ENCODE data around the gene LRIF1.
"Not testable (repeated sequence)": the region's sequence is repeated elsewhere in the genome, so short reads cannot be mapped to it uniquely, and the experiment has no call there.

Gene LRIF1

DNA sequence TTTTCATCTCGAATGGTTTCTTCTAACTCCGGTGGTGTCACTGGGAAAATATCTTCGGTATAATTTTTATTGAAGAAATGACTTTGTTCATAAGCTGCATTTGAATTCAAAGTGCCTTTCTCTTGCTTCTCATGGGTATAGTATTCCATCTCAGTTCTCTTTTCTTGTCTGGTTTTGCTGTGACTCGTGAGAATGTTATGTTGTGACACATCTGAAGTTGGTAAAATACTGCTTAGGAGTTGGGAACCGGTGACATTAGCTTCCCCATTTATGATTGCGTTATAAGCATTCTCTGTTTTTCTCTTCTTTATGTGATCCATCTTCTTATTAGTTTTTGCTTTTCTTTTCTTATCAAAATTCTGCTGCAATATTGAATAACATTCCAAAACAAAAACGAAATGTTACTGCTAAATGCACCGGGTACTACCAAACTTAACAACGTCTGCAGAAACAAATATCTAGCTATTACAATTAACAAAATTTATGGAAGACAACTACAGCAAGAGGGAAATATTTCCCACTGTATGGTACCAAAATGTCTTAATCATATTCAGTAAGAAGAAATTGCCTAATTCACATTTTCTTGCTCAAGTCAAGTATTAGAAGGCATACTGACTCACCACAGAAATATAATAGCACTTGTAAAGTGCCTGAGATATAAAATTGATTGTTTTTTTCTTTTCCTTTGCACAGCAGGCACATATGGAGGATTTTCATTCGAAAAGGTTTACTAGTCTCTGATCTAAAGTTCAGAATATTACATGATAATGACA, 15.5 kb downstream of the LRIF1 start:
- no peak for DNase-seq (ENCODE audit: low read depth)

DNA sequence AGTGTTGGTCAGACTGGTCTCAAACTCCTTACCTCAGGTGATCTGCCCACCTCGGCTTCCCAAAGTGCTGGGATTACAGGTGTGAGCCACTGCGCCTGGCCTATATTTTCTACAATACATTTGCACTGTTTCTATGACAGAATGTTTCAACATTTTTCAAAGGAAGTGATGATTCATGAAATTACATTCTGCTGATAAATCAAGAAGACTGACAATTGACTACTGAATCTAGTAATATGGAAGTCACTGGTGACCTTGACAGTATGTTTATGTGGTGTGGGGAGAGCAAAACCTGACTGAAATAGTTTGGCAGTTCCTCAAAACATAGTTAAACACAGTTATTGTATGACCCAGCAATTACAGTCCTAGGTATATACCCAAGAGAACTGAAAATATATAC, 18.1 kb downstream of the LRIF1 start:
- no peak for DNase-seq (ENCODE audit: low read depth)

DNA sequence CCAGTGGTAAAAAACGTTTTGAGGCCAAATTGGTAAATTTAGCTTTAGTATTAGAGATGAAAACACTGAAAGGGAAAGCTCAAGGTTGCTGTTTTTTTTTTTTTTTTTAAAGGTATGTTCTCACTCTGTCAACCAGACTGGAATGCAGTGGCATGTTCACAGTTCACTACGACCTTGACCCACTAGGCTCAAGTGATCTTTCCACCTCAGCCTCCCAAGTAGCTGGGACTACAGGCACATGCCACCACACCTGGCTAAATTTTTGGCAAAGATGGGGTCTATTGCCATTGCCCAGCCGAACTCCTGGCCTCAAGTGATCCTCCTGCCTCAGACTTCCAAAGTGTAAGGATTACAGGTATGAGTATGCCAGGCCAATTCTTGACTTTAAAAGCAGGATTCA, 18.9 kb downstream of the LRIF1 start:
- DNase-seq (ENCODE audit: low read depth): no peak

DNA sequence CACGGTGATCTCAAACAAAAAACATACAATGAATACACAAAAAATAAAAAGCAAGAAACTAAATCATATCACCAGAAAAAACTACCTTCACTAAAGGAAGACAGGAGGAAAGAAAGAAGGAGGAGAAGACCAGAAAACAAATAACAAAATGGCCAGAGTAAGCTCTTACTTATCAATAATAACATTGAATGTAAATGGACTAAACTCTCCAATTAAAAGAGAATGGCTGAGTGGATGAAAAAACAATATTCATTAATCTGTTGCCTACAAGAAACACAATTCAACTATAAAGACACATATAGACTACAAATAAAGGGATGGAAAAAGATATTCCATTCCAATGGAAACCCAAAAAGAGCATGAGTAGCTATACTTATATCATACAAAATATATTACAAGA, 27.2 kb downstream of the LRIF1 start:
- no peak for DNase-seq (ENCODE audit: low read depth)

DNA sequence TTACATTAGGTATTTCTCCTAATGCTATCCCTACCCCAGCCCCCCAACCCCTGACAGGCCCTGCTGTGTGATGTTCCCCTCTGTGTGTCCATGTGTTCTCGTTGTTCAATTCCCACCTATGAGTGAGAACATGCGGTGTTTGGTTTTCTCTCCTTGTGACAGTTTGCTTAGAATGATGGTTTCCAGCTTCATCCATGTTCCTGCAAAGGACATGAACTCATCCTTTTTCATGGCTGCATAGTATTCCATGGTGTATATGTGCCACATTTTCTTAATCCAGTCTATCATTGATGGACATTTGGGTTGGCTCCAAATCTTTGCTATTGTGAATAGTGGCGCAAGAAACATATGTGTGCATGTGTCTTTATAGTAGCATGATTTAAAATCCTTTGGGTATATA, 32.6 kb downstream of the LRIF1 start:
- not testable (repeated sequence) for DNase-seq (ENCODE audit: low read depth)

DNA sequence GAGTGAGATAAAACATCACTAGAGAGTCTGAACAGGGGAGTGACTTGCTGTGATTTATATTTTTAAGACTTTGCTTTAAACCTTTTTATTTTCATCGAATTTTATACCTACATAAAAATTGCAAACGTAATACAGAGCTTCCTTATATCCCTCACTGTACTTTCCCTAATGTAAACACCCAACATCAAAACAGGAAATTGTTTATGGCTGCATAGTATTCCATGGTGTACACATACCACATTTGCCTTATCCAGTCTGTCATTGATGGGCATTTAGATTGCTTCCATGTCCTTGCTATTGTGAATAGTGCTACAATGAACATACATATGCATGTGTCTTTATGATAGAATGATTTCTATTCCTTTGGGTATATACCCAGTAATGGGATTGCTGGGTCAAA, 34.8 kb downstream of the LRIF1 start:
- no peak for DNase-seq (ENCODE audit: low read depth)

DNA sequence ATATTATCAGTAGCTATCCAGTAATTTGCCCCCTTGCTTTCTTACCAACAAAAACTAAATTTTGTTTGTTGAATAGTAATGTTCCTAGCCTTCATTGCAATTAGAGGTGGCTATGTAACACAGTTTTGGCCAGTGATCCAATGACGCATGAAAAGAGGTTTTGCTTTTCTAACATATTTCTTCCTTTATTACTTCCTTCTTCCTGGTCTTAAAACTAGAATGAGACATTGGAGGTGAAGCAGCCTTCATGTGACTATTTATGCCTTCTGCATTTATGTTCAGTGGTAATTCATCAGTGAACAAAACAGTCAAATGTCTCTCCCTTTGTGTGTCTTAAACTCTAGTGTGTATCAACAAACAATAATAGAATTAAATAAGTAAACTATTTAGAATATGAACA, 35.5 kb downstream of the LRIF1 start:
- no peak for DNase-seq (ENCODE audit: low read depth)

DNA sequence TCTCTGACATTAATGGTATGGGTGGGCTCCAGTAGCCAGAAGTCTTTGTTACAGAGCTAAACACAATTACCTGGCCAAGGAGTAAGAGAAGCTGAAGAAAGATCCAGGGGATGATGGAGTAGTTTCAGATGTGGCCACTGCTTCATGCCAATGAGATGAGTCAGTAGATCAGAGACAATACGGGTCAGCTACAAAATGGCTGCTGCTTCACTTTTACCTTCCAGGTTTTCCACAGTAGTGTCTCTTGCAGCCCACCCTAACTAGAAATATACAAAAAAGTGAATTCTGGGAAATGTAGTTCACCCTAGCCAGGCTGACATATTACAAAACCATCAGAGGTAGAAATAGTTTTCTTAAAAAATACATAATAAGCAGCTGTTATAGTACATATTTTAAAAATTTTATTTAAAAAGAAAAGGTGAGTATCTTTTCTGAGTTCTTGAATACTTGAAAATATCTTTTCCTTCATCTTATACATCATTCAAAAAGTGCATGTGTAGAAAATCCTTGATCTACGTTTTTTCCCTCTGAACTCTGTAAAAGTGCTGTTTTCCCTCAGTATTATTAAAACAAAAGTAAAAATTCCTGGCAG, 36.1 kb downstream of the LRIF1 start:
- DNase-seq (ENCODE audit: low read depth): no peak

DNA sequence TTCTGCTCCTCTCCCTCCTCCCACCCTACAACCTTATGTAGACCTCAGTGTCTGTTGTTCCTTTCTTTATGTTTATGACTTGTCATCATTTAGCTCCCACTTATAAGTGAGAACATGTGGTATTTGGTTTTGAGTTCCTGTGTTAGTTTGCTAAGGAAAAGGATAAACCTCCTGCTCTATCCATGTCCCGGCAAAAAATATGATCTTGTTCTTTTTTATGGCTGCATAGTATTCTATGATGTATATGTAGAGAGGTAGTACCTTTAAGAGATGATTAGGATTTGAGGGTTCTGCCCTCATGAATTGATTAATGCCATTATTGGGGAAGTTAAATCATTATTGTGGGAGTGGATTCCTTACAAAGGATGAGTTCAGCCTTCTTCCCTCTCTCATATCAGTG, 41.8 kb downstream of the LRIF1 start:
- DNase-seq (ENCODE audit: low read depth): no peak

DNA sequence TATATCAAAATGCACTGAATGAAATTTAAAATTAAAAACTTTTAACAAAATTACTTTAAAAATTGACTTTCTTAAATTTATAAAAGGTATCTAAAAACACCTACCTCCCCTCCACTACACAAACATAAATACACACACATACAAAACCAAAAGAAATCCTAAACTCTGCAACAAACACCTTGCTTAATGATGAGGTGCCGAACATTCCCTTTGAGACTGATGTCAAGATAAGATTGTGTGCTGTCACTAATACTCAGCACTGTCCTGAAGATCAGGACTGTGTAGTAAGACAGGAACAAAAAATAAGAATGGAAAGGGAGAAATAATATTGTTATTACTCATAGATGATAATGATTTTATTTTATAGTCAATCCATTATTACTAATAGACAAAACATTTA, 45.7 kb downstream of the LRIF1 start:
- DNase-seq (ENCODE audit: low read depth): no peak

DNA sequence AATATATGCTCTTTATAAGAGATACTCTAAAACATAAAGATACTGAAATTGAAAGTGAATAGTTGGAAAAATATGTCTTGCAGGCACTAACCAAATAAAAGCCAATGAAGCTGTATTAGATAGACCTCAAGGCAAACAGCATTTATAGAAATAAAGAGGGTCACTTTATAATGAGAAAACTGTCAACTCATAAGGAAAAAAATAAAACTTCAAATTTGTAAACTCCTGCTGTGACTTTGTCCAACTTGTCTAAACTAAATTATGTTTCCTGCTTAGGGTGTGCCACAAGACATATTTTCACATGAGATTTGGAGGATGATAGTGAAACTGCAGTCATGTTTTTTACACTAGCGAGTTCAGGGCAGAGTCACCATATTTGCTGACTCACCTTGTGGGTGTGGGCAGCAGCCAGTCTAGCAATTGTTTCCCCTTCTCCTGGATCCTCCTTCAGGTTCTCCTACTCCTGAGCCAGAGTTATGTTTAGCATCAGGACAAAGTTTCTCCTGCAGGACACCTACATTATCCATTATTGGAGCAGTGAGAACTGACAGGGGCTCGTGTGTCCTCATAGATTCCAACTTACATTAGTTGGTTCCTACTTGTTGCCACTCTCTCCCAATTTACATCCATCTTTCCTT, 46.9 kb downstream of the LRIF1 start:
- no peak for DNase-seq (ENCODE audit: low read depth)

DNA sequence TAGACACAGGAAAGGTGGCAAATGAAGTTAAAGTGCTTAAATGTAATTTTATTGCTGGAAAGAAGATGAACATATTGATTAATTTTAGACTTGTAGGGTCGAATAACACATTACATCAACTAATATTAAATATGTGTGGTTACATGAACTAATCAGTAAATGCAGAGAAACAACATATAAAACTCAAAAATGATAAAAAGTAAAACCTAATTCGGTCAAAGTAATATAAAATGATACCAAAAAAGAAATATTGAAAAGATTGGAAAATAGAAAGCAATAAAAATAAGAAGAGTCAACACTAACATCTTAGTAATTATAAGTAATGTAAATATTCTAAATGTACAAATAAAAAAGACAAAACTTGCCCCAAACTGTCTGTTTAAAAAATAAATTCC, 47.5 kb downstream of the LRIF1 start:
- no peak for DNase-seq (ENCODE audit: low read depth)

DNA sequence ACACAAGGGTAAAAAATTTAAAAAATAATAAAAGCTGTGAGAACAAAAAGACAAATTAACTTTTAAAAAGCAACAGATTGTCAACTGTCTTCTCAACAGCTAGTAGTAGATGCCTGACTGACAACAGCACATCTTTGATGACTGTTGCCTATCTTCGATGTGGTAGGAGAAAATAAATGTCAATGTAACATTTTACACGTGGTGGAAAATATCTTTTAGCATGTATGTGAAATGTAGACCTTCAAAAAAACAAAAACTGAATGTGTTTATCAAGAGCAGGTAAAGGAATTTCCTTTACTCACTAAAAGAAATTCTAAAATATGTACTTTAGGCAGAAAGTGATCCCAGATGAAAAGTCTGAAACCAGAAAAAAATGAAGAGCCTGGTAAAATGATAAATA, 47.9 kb downstream of the LRIF1 start:
- no peak for DNase-seq (ENCODE audit: low read depth)

DNA sequence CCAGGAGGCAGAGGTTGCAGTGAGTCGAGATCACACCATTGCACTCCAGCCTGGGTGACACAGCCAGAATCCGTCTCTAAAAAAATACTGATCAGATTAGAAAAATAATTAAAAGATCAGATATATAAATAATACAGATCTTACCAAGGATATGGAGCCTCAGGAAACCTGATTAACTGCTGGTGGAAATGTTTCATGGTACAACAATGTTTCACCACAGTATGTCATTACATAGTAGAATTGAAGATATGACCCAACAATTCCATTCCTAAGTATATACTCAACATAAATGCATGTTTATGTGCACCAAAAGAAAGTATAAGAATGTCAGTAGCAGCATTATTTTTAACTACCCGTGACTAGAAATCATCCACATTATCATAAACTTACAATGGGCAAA, 49.0 kb downstream of the LRIF1 start:
- no peak for DNase-seq (ENCODE audit: low read depth)

DNA sequence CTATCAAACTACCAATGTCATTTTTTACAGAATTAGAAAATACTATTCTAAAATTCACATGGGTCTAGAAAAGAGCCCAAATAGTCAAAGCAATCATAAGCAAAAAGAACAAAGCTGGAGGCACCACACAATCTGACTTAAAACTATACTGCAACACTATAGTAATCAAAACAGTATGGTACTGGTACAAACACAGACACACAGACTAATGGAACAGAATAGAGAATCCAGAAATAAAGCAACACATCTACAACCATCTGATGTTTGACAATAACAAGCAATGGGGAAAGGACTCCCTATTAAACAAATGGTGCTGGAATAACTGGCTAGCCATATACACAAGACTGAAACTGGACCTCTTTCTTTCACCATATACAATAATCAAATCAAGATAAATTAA, 50.9 kb downstream of the LRIF1 start:
- DNase-seq (ENCODE audit: low read depth): no peak

DNA sequence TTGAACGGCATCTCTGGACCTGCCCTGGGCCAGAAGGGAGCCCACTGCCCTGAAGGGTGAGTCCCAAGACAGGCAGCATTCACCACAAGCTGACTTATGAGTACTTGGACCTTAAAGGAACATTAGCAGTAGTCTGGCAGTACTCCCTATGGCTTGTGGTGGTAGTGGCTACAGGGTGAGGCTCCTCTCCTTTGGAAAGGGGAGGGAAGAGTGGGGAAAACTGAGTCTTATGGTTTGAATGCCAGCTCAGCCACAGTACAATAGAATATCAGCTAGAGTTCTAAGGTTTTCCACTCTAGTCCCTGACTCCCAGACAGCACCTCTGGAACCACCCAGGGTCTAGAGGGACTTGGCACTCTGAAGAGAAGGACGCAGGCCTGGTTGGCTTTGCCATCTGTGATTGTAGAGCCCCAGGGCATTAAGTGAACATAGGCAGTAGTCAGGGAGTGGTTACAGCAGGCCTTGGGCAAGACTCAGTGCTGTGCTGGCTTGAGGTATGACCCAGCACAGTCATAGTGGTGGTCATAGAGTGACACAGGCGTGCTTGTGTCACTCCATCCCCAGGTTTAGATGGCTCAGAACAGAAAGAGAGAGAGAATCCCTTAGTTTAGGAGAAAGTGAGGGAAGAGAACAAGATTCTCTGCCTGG, 59.7 kb downstream of the LRIF1 start:
- no peak for DNase-seq (ENCODE audit: low read depth)

DNA sequence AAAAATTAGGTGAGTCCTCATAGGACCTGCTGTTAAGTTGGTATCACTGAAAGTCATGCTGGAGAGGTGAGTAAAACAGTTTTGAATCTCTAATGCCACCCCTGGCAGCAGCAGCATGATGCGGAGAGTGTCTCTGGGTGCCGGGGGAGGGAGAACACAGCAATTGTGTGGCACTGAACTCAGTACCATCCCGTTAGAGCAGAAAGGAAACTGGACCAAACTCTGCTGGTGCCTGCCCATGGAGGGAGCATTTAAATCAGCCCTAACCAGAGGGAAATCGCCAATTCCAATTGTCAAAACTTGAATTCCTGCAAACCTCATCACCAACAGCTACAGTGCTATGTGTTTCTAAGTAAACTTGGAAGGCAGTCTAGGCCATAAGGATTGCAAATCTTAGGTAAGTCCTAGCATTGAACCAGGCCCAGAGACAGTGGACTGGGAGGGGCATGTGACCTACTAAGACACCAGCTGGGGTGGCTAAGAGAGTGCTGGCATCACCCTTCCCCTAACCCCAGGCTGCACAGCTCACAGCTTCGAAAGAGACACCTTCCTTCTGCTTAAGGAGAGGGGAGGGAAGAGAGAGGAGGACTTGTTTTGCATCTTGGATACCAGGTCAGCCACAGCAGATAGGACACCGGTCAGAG, 60.8 kb downstream of the LRIF1 start:
- DNase-seq (ENCODE audit: low read depth): no peak

DNA sequence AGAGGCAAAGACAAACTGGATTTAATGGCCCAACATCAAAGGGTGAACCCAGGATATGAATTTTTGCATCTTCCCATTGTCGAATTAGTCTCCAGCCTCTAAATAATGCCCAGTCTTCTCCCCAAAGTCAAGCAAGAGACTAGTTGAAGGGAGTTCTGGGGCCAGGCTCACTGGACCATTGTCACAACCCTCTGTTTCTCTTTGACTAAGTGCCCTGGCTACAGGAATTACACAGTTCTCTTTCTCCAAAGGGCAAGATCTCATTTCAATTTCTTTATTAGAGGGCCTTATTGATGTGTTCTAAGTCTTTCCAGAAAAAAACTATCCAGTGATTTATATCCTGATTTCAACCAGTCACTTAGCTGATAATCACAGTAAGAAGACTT, 64.3 kb downstream of the LRIF1 start:
- no peak for DNase-seq (ENCODE audit: low read depth)

DNA sequence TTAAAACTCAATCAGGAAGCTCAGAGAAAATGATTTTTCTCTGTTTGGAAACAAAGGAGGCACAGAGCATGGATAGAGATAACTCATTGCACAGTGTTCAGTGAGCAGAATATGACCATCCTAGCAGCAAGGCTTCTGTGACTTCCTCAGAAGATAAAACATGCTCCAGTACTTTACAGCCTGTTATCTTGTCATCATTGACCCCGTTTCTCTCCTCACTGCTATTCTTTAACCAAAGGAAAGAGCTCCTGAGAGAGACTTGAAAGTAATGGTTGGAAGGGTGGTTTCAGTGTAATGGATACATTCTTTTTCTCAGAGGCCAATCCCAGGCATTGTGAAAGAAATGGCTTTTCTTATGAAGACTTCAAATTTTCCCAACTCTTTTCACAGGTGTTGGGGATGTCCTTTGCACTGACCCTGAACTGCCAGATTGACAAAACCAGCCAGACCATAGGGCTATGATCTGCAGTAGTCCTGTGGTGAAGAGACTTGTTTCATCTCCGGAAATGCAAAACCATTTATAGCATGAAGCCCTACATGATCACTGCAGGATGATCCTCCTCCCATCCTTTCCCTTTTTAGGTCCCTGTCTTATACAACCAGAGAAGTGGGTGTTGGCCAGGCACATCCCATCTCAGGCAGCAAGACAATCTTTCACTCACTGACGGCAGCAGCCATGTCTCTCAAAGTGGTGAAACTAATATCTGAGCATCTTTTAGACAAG, 64.8 kb downstream of the LRIF1 start:
- DNase-seq (ENCODE audit: low read depth): no peak

DNA sequence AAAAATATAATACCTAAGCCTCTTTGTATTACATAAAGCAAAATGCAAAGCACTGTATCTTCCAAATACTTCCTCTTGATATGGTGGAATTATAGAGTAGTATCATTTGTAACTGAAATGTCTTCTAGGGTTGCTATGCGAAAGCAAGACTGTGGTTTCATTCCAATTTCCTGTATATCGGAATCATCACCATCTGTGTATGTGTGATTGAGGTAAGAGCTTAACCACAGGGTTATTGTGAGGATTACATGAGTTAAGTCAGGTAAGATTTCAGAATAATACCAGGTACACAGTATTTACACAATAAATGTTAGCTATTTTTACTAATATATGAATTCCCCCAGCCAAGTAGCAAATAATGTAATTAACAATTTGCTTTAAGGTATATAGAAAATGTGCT, 66.0 kb downstream of the LRIF1 start:
- DNase-seq (ENCODE audit: low read depth): no peak

Data from stimulated activated CD8-positive, alpha-beta memory T cell treated with anti-CD3 and anti-CD28 coated beads, Interleukin-15, amount 100 ng/mL, for 24 hours (primary cell).